ENCODE data around the gene PTPRG.

The PTPRG gene

DNA sequence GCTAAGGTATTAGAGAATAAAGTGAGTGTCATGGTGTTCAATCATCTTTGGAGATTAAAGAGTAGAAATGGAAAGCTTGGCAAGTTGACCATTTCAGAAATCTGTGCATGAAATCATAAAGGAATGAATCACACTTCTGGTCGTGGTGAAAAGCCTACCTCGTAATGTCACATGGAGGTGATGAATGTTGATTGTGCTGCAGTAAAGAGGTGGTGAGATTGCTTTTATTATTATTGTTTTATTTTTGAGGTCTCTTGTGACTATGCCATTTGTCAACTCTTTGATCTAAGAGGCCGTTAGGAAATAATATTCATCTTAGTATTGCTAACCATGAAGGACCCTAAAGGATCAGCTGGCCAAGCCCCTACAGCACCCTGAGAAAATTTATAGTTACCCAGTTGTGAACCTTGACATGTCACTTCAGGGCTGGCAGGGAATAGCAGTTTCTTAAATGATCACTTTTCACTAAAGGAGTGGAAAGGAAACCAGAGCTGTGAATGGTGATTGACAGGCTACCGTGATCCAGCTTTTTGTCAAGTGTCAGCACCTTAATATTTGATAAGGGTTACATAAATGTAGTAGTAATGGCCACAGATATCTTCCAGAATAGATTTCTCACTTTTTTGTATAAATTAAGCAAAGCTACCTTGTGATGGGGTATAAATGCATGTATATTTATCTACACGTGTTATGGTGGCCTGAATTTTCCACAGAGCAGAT is 203.9 kb downstream of the PTPRG start:
- ChIA-PET CTCF (interaction anchor here (0.6 to 0.7 kb wide), 2 partner anchors 25 to 335 kb away, joined by 3 read pairs; no protein-coding TSS in a partner anchor), POLR2A (ENCODE audit: low non-redundant PET) (no interaction called here)
- no peak for DNase-seq (ENCODE audit: low spot score)
- H3K27ac ChIP-seq: no peak overlapping the region
- TF ChIP-seq, protein P1, sequence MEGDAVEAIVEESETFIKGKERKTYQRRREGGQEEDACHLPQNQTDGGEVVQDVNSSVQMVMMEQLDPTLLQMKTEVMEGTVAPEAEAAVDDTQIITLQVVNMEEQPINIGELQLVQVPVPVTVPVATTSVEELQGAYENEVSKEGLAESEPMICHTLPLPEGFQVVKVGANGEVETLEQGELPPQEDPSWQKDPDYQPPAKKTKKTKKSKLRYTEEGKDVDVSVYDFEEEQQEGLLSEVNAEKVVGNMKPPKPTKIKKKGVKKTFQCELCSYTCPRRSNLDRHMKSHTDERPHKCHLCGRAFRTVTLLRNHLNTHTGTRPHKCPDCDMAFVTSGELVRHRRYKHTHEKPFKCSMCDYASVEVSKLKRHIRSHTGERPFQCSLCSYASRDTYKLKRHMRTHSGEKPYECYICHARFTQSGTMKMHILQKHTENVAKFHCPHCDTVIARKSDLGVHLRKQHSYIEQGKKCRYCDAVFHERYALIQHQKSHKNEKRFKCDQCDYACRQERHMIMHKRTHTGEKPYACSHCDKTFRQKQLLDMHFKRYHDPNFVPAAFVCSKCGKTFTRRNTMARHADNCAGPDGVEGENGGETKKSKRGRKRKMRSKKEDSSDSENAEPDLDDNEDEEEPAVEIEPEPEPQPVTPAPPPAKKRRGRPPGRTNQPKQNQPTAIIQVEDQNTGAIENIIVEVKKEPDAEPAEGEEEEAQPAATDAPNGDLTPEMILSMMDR (conservative IDR thresholded peaks at IDR 0.05; ENCODE audit: low read depth): no peak

DNA sequence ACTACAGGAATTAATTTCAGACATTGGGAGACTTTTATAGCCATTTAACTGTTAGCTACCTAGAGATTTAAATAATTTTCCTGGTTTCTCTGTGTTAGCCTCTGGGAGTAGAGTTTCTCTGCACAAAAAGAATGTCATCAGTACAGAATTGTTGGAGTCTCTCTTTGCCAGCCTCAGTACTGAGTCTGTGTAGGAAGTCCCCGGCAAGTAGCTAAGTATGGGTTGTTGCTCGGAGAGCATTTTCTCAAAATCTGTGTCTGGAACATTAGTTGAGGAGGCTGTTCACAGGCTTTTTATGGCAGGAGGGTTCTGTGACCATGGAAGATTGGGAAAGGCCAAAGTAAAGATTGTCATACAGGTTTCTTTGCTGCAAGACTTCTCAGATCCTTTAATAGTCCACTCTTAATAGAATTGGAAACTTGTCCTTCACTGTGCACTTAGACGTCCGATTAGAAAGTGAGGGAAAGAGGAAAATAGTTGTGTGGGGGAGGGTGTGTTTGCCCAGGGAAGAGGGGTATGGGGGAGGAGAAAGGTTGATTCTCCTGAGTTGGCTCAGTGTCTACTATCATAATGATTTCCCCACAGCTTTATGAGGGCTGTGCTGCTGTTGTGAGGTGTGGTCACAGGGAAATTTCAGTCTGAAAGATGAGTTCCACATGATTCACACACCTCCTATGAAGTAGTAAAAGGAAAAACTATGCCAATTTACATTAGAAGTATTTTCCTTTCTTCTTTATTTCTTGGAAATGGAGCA is 207.1 kb downstream of the PTPRG start:
- DNase-seq (ENCODE audit: low spot score): peak; percentile 1
- no peak overlapping the region for H3K27ac ChIP-seq
- CTCF ChIA-PET: interaction anchor here (0.6 kb wide), 1 partner anchor 160 kb away, joined by 3 read pairs; no protein-coding TSS in a partner anchor
- TF ChIP-seq, protein P1 (conservative IDR thresholded peaks at IDR 0.05; ENCODE audit: low read depth): no peak
- POLR2A ChIA-PET (ENCODE audit: low non-redundant PET): no interaction called here

DNA sequence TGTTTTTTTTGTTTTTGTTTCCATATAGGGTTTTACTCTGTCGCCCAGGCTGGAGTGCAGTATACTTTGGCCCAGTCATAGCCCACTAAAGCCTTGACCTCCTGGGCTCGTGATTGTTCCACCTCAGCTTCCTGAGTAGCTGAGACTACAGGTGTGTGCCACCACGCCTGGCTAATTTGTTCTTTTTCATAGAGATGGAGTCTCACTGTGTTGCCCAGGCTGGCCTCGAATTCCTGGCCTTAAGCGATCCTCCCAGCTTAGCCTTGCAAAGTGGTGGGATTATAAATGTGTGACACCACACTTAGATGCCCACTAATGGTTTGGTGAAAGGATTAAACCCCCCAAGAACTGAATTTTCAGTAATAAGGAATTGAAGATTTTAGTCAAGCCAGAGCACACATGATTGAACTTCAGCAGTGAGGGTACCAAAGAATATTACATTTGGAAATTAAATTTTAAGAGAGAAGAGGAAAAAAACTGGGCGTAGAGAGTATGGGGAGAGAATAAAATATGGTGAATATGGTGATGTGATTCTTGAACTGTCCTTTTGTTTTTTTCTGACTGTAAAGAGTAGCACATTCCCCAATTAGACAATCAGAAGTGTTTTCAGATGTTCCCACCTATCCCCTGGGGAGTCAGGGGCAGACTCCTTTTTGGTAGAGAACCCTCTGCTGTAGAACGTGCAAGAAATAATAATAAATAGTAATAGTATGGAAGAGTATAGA is 208.1 kb downstream of the PTPRG start:
- TF ChIP-seq, protein P1 (conservative IDR thresholded peaks at IDR 0.05; ENCODE audit: low read depth): no peak
- H3K27ac ChIP-seq: no peak overlapping the region
- CTCF ChIA-PET: no interaction called here
- POLR2A ChIA-PET (ENCODE audit: low non-redundant PET): no interaction called here
- no peak for DNase-seq (ENCODE audit: low spot score)

DNA sequence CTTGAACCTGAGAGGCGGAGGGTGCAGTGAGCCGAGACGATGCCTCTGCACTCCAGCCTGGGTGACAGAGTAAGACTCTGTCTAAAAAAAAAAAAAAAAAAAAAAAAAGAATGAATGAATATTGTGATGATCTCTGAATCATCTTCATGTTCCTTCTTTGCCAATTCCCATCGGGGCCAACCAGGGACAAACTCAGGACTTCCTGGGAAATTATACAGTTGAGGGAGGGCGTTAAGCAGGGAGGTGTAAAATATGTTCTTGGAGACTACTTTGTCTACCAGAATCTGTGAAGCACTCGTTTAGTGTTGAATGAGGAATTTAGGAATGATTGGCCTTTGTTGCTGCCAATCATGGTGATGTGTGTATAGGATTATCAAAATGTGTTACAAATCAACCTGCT is 210.6 kb downstream of the PTPRG start:
- CTCF ChIA-PET: no interaction called here
- no peak for DNase-seq (ENCODE audit: low spot score)
- POLR2A ChIA-PET (ENCODE audit: low non-redundant PET): no interaction called here
- no peak overlapping the region for H3K27ac ChIP-seq
- TF ChIP-seq, protein P1 (conservative IDR thresholded peaks at IDR 0.05; ENCODE audit: low read depth): no peak

DNA sequence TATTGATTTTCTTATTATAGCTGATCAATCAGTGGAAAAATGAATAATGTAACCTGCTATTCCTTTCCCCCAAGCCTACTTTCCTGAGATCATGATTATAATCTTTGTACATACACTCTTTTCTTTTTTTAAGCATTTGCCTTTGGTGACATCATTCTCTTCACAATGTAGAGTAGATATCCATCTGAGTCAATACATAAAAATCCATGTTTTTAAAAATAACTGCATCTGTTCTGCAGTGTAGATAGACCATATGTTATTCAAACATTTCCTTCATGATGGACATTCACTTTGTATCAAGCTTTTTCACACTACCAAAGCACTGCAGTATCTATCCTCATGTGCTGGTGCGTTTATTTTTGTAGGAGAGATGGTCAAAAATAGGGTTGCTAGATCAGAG is 211.1 kb downstream of the PTPRG start:
- H3K27ac ChIP-seq: no peak overlapping the region
- TF ChIP-seq, protein P1 (conservative IDR thresholded peaks at IDR 0.05; ENCODE audit: low read depth): no peak
- ChIA-PET POLR2A (ENCODE audit: low non-redundant PET) (no interaction called here), CTCF (no interaction called here)
- DNase-seq (ENCODE audit: low spot score): no peak

DNA sequence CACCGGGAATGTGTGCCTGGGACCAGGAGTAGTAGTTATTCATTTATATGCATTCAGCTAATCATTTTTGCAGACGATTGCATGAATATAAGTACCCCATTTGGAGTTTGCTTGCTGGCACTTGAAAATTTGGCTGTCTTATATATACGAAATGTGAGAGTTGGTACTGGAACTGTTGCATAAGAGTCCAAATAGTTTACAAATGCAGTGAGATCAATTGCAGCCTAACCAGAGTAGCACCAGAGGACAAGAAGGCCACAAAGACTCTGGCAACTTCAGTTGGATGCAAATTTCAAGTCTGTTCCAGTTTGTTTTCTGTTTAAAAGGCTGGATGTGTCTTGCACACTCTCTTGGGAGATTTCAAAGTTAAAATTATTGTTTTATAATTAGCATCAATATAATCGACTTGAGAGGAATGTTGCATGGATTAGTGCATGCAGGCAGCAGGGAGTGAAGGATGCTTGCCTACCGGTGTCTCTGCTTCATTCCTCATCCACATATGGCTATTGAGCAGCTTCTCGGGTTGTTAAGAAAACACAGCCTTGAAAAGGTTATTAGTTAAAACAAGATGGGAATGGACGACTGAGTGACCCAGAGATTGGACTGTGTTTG is 213.0 kb downstream of the PTPRG start:
- TF ChIP-seq, protein P1 (conservative IDR thresholded peaks at IDR 0.05; ENCODE audit: low read depth): no peak
- POLR2A ChIA-PET (ENCODE audit: low non-redundant PET): no interaction called here
- no peak overlapping the region for H3K27ac ChIP-seq
- CTCF ChIA-PET: no interaction called here
- no peak for DNase-seq (ENCODE audit: low spot score)

Measured in RWPE1 (cell line).